Suprapubic skin (tissue), 4 donors: Measurements from ENCODE around the gene RCBTB2. TPM values are rescaled to one million over a fixed set of nuclear protein-coding genes. Genes with fewer than 3 reads are reported as not detected.

Experiments used
- DNase-seq, 2 donors: peaks; one replicate each; pipeline ENCODE4 v3.0.0-alpha.2; 2019; ENCODE audit warnings: low spot score in 2 of 2
- H3K27ac ChIP-seq: fragments of 200-600 bp; sonication (generic); one replicate; pipeline ENCODE4 v1.5.1; 2019
- H3K27me3 ChIP-seq: fragments of 200-600 bp; sonication (generic); one replicate; pipeline ENCODE4 v1.5.1; 2019
- H3K36me3 ChIP-seq: fragments of 200-600 bp; sonication (generic); one replicate; pipeline ENCODE4 v1.5.1; 2019
- H3K4me1 ChIP-seq: fragments of 200-600 bp; sonication (generic); one replicate; pipeline ENCODE4 v1.5.1; 2019
- H3K4me3 ChIP-seq: fragments of 200-600 bp; sonication (generic); one replicate; pipeline ENCODE4 v1.5.1; 2019; ENCODE audit warnings: mild to moderate bottlenecking
- H3K9me3 ChIP-seq: fragments of 200-600 bp; sonication (generic); one replicate; pipeline ENCODE4 v1.5.1; 2019
- CTCF ChIP-seq, 2 donors: fragments of 200-600 bp in 1 of 2; fragments of 450-650 bp in 1 of 2; sonication (generic) in 1 of 2; IDR thresholded peaks; one replicate each; pipeline ENCODE4 v1.5.1; 2016 to 2019; ENCODE audit warnings: antibody characterized with exemption in 2 of 2, mild to moderate bottlenecking in 1 of 2, moderate library complexity in 1 of 2
- EP300 ChIP-seq: sonication (generic); formaldehyde crosslinking; IDR thresholded peaks from one replicate; pipeline ENCODE4 v1.6.1; 2017; ENCODE audit warnings: antibody characterized with exemption
- POLR2A ChIP-seq, 2 donors: fragments of 450-650 bp; IDR thresholded peaks; one replicate each; pipeline ENCODE4 v1.6.1; 2017; ENCODE audit warnings: antibody characterized with exemption in 2 of 2, mild to moderate bottlenecking in 2 of 2, moderate library complexity in 2 of 2
- POLR2AphosphoS5 ChIP-seq, 3 donors: sonication (generic); formaldehyde crosslinking; IDR thresholded peaks; one replicate each; pipeline ENCODE4 v1.6.1; 2017; ENCODE audit warnings: antibody characterized with exemption in 3 of 3
- WGBS: methylation state at CpG from one replicate; pipeline ENCODE4 v1.1.5; 2018; 5-methylcytosine and 5-hydroxymethylcytosine counted together
- total RNA-seq, 4 donors: library from RNA; depleted of rRNA; stranded (reverse); fragments of >200 nt; gene quantifications; one replicate each; pipeline ENCODE4 v1.1.0, GENCODE V29; 2016

The RCBTB2 gene
- total RNA-seq, 4 donors from 2014 or later: 2.9 to 5.8 (median 4.4) TPM

- H3K27me3 ChIP-seq: no peaks in the 10 kb centered on the region
- no peak overlapping the region for H3K27ac ChIP-seq
Measured at GRCh38 chr13:48528720-48529119, 4.2 kb downstream of the RCBTB2 start.

GRCh38 chr13:48527955-48528354 is 4.9 kb downstream of the RCBTB2 start:
- no peak for TF ChIP-seq POLR2A (IDR thresholded peaks at IDR 0.05)

More at GRCh38 chr13:48528720-48529119, 4.2 kb downstream of the RCBTB2 start:
- no peak overlapping the region for H3K4me3 ChIP-seq
- H3K4me1 ChIP-seq: peaks cover 21% of the 10 kb centered on the region
- no peaks in the 10 kb centered on the region for H3K9me3 ChIP-seq
- WGBS: 76% methylated on average over 3 of the region's 3 CpGs
- no peak for TF ChIP-seq POLR2A (IDR thresholded peaks at IDR 0.05)
- no peaks in the 10 kb centered on the region for H3K36me3 ChIP-seq
- DNase-seq: no peak

GRCh38 chr13:48526286-48526685 is 6.6 kb downstream of the RCBTB2 start:
- H3K27me3 ChIP-seq: no peaks in the 10 kb centered on the region
- H3K36me3 ChIP-seq: peaks cover 3% of the 10 kb centered on the region
- no peak overlapping the region for H3K4me3 ChIP-seq
- peaks cover 10% of the 10 kb centered on the region for H3K4me1 ChIP-seq
- no peak for DNase-seq
- no peak overlapping the region for H3K27ac ChIP-seq
- WGBS: 94% methylated on average over 10 of the region's 10 CpGs
- TF ChIP-seq CTCF (IDR thresholded peaks at IDR 0.05): no peak
- TF ChIP-seq POLR2A (IDR thresholded peaks at IDR 0.05): no peak
- TF ChIP-seq EP300: no peak
- no peak for TF ChIP-seq POLR2AphosphoS5 (IDR thresholded peaks at IDR 0.05)
- no peaks in the 10 kb centered on the region for H3K9me3 ChIP-seq

More at GRCh38 chr13:48527955-48528354, 4.9 kb downstream of the RCBTB2 start:
- no peak overlapping the region for H3K27ac ChIP-seq
- H3K4me3 ChIP-seq: no peak overlapping the region
- no peaks in the 10 kb centered on the region for H3K9me3 ChIP-seq
- 33% methylated on average over 2 of the region's 2 CpGs for WGBS
- H3K36me3 ChIP-seq: no peaks in the 10 kb centered on the region
- no peaks in the 10 kb centered on the region for H3K27me3 ChIP-seq
- DNase-seq: no peak
- H3K4me1 ChIP-seq: peaks cover 14% of the 10 kb centered on the region

GRCh38 chr13:48518083-48518482 is 14.8 kb downstream of the RCBTB2 start:
- Histone ChIP-seq H3K27ac (no peak overlapping the region), H3K27me3 (no peaks in the 10 kb centered on the region), H3K36me3 (peaks cover 3% of the 10 kb centered on the region), H3K4me3 (no peak overlapping the region), H3K9me3 (no peaks in the 10 kb centered on the region), H3K4me1 (no peaks in the 10 kb centered on the region)
- TF ChIP-seq POLR2AphosphoS5 (IDR thresholded peaks at IDR 0.05): no peak
- TF ChIP-seq EP300: no peak
- WGBS: 95% methylated on average over 1 of the region's 1 CpG
- DNase-seq: no peak

- TF ChIP-seq EP300 (no peak), CTCF (IDR thresholded peaks at IDR 0.05) (no peak)
- Histone ChIP-seq H3K27me3 (no peaks in the 10 kb centered on the region), H3K27ac (no peak overlapping the region), H3K36me3 (no peaks in the 10 kb centered on the region), H3K4me1 (peaks cover 3% of the 10 kb centered on the region), H3K4me3 (no peak overlapping the region), H3K9me3 (no peaks in the 10 kb centered on the region)
- no peak for DNase-seq
- 86% methylated on average over 6 of the region's 6 CpGs for WGBS
Measured at GRCh38 chr13:48515732-48516131, 17.1 kb downstream of the RCBTB2 start.

DNA sequence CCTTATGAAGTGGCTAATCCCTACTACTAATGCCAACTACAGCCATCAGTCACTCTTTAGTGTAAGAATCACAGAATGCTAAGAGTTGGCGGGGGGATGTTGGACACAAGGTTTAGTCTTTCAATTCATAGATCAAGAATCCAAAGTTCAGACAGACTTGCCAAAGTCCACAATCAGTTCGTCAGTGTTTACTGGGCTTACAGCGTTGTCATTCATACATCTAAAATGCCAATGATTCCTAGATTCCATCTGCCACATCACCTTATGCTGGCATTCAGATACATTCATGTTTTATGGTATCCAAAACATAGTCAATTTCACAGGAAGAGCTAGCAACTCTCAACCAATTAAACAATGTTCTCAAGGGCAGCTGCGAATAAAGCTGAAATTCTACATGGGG is 18.1 kb downstream of the RCBTB2 start:
- no peak overlapping the region for H3K27ac ChIP-seq
- no peaks in the 10 kb centered on the region for H3K27me3 ChIP-seq
- no peak for DNase-seq
- peaks cover 3% of the 10 kb centered on the region for H3K4me1 ChIP-seq
- H3K36me3 ChIP-seq: no peaks in the 10 kb centered on the region
- H3K4me3 ChIP-seq: no peak overlapping the region
- WGBS: 90% methylated on average over 4 of the region's 4 CpGs
- H3K9me3 ChIP-seq: no peaks in the 10 kb centered on the region
- TF ChIP-seq POLR2A (IDR thresholded peaks at IDR 0.05) (no peak), POLR2AphosphoS5 (IDR thresholded peaks at IDR 0.05) (no peak), EP300 (no peak), CTCF (IDR thresholded peaks at IDR 0.05) (no peak)

- Histone ChIP-seq H3K4me3 (no peak overlapping the region), H3K9me3 (no peaks in the 10 kb centered on the region), H3K4me1 (peaks cover 11% of the 10 kb centered on the region), H3K27me3 (no peaks in the 10 kb centered on the region), H3K36me3 (no peaks in the 10 kb centered on the region), H3K27ac (no peak overlapping the region)
- TF ChIP-seq CTCF (IDR thresholded peaks at IDR 0.05): no peak
- no peak for TF ChIP-seq POLR2A (IDR thresholded peaks at IDR 0.05)
- WGBS: 55% methylated on average over 10 of the region's 10 CpGs
- no peak for DNase-seq
Measured at GRCh38 chr13:48511621-48512230, 21.2 kb downstream of the RCBTB2 start.
